ENCODE data around the gene ETFBKMT. TPM values are rescaled to one million over a fixed set of nuclear protein-coding genes. Genes with fewer than 3 reads are reported as not detected.
A peak's percentile ranks its signal among the peaks of the same experiment; 100 is the strongest.

ETFBKMT gene
- total RNA-seq, 1 donor from 2014 or later, result 2.2 TPM

- Mint-ChIP-seq H3K36me3 (ENCODE audit: low read depth) (no peaks in the 10 kb centered on the region), H3K9me3 (no peaks in the 10 kb centered on the region), H3K27ac (ENCODE audit: unreplicated experiment) (no peak overlapping the region), H3K4me3 (no peak overlapping the region), H3K4me1 (peaks cover 41% of the 10 kb centered on the region), H3K27me3 (ENCODE audit: low read depth) (no peaks in the 10 kb centered on the region)
- no peak for DNase-seq (ENCODE audit: low read depth, low spot score)
- TF ChIP-seq CTCF (conservative IDR thresholded peaks at IDR 0.05), result no peak
Observed at GRCh38 chr12:31633464-31633863, 26.0 kb upstream of the ETFBKMT start.

GRCh38 chr12:31634620-31635019, 24.9 kb upstream of the ETFBKMT start:
- Mint-ChIP-seq H3K4me3 (no peak overlapping the region), H3K36me3 (ENCODE audit: low read depth) (no peaks in the 10 kb centered on the region), H3K4me1 (peaks cover 35% of the 10 kb centered on the region), H3K27me3 (ENCODE audit: low read depth) (no peaks in the 10 kb centered on the region), H3K9me3 (no peaks in the 10 kb centered on the region), H3K27ac (ENCODE audit: unreplicated experiment) (no peak overlapping the region)
- no peak for TF ChIP-seq CTCF (conservative IDR thresholded peaks at IDR 0.05)
- DNase-seq (ENCODE audit: low read depth, low spot score), result no peak

GRCh38 chr12:31641509-31642090, 17.9 kb upstream of the ETFBKMT start:
- Mint-ChIP-seq H3K36me3 (ENCODE audit: low read depth) (no peaks in the 10 kb centered on the region), H3K27ac (ENCODE audit: unreplicated experiment) (no peak overlapping the region), H3K4me3 (no peak overlapping the region), H3K4me1 (peaks cover 10% of the 10 kb centered on the region), H3K27me3 (ENCODE audit: low read depth) (no peaks in the 10 kb centered on the region), H3K9me3 (no peaks in the 10 kb centered on the region)
- no peak for TF ChIP-seq CTCF (conservative IDR thresholded peaks at IDR 0.05)
- DNase-seq (ENCODE audit: low read depth, low spot score), result no peak

- Mint-ChIP-seq H3K27me3 (ENCODE audit: low read depth) (no peaks in the 10 kb centered on the region), H3K4me3 (no peak overlapping the region), H3K27ac (ENCODE audit: unreplicated experiment) (no peak overlapping the region), H3K4me1 (peaks cover 13% of the 10 kb centered on the region), H3K36me3 (ENCODE audit: low read depth) (no peaks in the 10 kb centered on the region), H3K9me3 (no peaks in the 10 kb centered on the region)
- TF ChIP-seq CTCF (conservative IDR thresholded peaks at IDR 0.05), result no peak
- no peak for DNase-seq (ENCODE audit: low read depth, low spot score)
Observed at GRCh38 chr12:31644536-31644935, 15.0 kb upstream of the ETFBKMT start.

GRCh38 chr12:31645924-31646323, 13.6 kb upstream of the ETFBKMT start:
- H3K27ac Mint-ChIP-seq (ENCODE audit: unreplicated experiment), result peak overlapping the region; percentile 60
- no peak for TF ChIP-seq CTCF (conservative IDR thresholded peaks at IDR 0.05)
- peaks cover 13% of the 10 kb centered on the region for H3K4me1 Mint-ChIP-seq
- no peak for DNase-seq (ENCODE audit: low read depth, low spot score)
- no peaks in the 10 kb centered on the region for H3K9me3 Mint-ChIP-seq
- H3K36me3 Mint-ChIP-seq (ENCODE audit: low read depth), result no peaks in the 10 kb centered on the region
- H3K27me3 Mint-ChIP-seq (ENCODE audit: low read depth), result no peaks in the 10 kb centered on the region
- H3K4me3 Mint-ChIP-seq, result no peak overlapping the region

All from neural crest cell (in vitro differentiated cells).